Skeletal muscle satellite cell (primary cell): ENCODE data around the gene CCDC102A.

Experiments used
- H3K27me3 ChIP-seq: 2 replicates; pipeline ENCODE4 v1.7.0; 2013; ENCODE audit warnings: low read length; ENCODE audit not compliant: control insufficient read depth, insufficient read depth
- H3K36me3 ChIP-seq: 2 replicates; pipeline ENCODE4 v1.7.0; 2013; ENCODE audit warnings: mild to moderate bottlenecking, control low read depth, low read length; ENCODE audit not compliant: insufficient read depth
- H3K4me1 ChIP-seq: 2 replicates; pipeline ENCODE4 v1.7.0; 2013; ENCODE audit warnings: low read length; ENCODE audit not compliant: control insufficient read depth, insufficient read depth
- H3K4me2 ChIP-seq: 2 replicates; pipeline ENCODE4 v1.7.0; 2013; ENCODE audit warnings: mild to moderate bottlenecking, low read length
- H3K4me3 ChIP-seq: 2 replicates; pipeline ENCODE4 v1.7.0; 2013; ENCODE audit warnings: low read length
- H3K9ac ChIP-seq: 2 replicates; pipeline ENCODE4 v1.7.0; 2013; ENCODE audit warnings: mild to moderate bottlenecking, low read depth, low read length, moderate library complexity
- H3K9me3 ChIP-seq: replicated peaks from 2 replicates; pipeline ENCODE4 v1.7.0; 2013; ENCODE audit warnings: mild to moderate bottlenecking, control low read depth, low read length

CCDC102A gene

DNA sequence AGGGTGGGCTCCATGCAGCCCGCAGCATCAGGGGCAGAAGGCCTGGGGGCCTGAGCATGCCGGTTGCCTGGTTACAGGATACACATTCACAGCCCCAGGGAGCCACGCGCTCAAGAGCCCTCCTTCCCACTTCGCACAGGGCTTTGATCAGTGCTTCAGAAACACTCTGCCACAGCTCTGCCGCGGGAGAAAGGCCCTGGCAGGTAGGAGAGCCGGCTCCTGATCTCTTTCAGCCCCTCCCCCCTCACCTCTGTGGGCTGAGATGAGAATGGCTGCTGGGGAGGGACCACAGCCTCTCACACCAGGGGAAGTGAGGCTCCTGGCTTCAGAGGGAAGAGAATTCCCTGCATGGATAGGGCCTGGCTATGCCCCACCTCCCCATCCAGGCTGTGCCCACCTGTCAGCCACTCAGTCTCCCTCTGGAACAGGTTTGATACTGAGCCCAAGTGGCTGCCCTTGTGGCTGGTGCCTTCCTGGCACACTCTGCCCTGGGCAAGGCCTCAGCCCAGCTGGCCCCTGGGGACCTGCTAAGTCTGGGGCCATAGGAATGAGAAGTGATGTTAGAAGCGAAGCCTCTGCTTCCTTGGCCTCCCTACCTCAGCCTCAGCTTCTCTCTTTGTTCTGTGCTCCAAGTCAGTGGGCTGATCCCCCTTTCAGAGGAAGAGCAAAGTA, 58.7 kb downstream of the CCDC102A start:
- Histone ChIP-seq H3K4me1 (peaks cover 25% of the 10 kb centered on the region), H3K4me3 (no peak overlapping the region), H3K9ac (no peak overlapping the region), H3K36me3 (peaks cover 19% of the 10 kb centered on the region), H3K4me2 (no peak overlapping the region), H3K9me3 (no peaks in the 10 kb centered on the region), H3K27me3 (no peaks in the 10 kb centered on the region)

DNA sequence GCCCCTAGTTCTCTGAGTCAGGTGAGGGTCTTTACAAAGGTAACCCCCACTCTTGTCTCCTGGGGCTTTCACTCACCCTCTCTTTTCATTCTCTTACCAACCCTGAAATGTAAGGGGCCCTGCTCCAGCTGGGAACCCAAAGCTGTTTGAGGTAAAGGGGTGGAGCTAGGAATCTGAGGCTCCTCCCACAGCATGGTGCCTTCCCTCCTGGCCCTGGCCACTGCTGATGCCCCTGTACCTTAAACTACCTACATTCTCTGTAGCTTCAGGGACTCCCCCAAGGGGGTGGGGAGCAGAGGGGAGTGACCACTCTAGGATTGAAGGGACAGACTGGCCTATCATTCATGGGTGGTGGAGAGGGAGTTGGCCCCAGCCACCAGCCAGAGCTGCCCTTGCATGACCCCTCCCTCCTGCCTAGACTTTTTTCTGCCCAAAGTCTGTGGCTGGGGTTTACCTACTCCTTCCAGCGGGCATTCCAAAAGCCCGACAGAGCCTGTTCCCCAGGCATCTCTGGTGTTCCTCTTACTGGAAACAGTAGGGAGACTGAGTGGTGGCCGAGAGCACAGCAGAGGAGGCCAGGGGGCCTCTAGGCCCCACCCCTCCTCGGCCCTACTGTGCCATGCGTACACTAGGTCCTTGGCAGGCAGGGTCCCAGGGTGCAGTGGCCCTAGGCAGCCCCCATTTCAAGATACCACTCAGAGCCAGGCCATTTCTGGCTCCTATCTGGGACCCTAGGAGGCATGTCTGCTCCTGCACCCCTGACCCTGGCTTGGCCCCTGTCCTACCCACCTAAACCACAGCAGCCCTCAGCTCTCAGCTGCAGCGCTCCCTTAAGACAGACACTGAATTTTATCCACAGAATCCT, 59.6 kb downstream of the CCDC102A start:
- Histone ChIP-seq H3K27me3 (no peaks in the 10 kb centered on the region), H3K9me3 (no peaks in the 10 kb centered on the region), H3K9ac (no peak overlapping the region), H3K4me3 (no peak overlapping the region), H3K36me3 (peaks cover 28% of the 10 kb centered on the region), H3K4me1 (peaks cover 25% of the 10 kb centered on the region), H3K4me2 (no peak overlapping the region)

- Histone ChIP-seq H3K36me3 (peaks cover 35% of the 10 kb centered on the region), H3K4me3 (no peak overlapping the region), H3K4me1 (peaks cover 25% of the 10 kb centered on the region), H3K9ac (no peak overlapping the region), H3K9me3 (no peaks in the 10 kb centered on the region), H3K4me2 (no peak overlapping the region), H3K27me3 (no peaks in the 10 kb centered on the region)
Observed at GRCh38 chr16:57475711-57476339, 60.5 kb downstream of the CCDC102A start.

- H3K36me3 ChIP-seq = peaks cover 44% of the 10 kb centered on the region
- peaks cover 23% of the 10 kb centered on the region for H3K4me1 ChIP-seq
- no peak overlapping the region for H3K4me2 ChIP-seq
- no peak overlapping the region for H3K9ac ChIP-seq
- no peak overlapping the region for H3K4me3 ChIP-seq
- H3K9me3 ChIP-seq = no peaks in the 10 kb centered on the region
- no peaks in the 10 kb centered on the region for H3K27me3 ChIP-seq
Observed at GRCh38 chr16:57474671-57475661, 61.4 kb downstream of the CCDC102A start.

- H3K9me3 ChIP-seq = no peaks in the 10 kb centered on the region
- H3K27me3 ChIP-seq = no peaks in the 10 kb centered on the region
- H3K4me2 ChIP-seq = no peak overlapping the region
- H3K9ac ChIP-seq = no peak overlapping the region
- no peak overlapping the region for H3K4me3 ChIP-seq
- peaks cover 12% of the 10 kb centered on the region for H3K4me1 ChIP-seq
- peaks cover 55% of the 10 kb centered on the region for H3K36me3 ChIP-seq
Observed at GRCh38 chr16:57473906-57474305, 62.5 kb downstream of the CCDC102A start.

GRCh38 chr16:57473176-57473840, 63.1 kb downstream of the CCDC102A start:
- Histone ChIP-seq H3K4me2 (no peak overlapping the region), H3K4me1 (peaks cover 6% of the 10 kb centered on the region), H3K27me3 (no peaks in the 10 kb centered on the region), H3K36me3 (peaks cover 61% of the 10 kb centered on the region), H3K4me3 (no peak overlapping the region), H3K9ac (no peak overlapping the region), H3K9me3 (no peaks in the 10 kb centered on the region)

- Histone ChIP-seq H3K27me3 (no peaks in the 10 kb centered on the region), H3K9me3 (no peaks in the 10 kb centered on the region), H3K4me1 (peaks cover 5% of the 10 kb centered on the region), H3K4me2 (no peak overlapping the region), H3K4me3 (no peak overlapping the region), H3K36me3 (peaks cover 67% of the 10 kb centered on the region), H3K9ac (no peak overlapping the region)
Observed at GRCh38 chr16:57472665-57473060, 63.7 kb downstream of the CCDC102A start.

DNA sequence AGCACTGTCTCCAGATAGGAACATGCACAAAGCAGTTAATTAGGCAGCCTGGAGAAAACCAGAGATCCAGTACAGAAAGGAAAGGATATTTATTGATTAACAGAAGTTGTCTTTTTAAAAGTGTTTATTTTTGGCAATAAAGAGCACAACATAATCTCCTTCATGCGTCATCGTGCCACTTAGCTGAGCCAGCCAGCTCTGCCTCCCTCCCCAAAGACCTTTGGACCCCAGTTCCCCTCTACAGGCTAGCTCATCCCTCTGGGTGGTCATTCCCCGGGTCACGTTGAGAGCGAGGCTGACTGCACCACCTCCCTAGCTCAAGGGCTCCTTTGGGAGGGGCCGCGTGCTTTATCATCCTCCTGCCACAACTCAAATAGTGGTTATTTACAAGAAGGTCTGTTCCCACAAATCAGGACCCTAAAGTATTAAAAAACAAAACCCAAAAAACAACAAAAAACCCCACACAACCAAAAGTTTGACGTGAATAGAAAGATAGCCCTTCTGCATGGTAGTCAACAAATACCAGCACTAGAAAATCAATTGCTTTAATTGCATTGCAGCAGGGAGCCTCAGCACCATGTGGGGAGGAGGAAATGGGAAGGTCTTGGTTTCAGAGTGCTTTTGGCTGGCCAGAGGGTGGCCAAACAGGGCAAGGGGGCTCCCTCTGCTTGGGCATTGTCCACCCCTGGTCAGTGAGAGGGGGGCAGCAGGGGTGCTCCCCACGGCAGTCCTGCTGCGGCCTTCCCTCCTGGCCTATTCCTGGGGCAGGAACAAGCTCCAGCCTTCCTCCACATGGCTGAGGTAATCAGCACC, 64.3 kb downstream of the CCDC102A start:
- Histone ChIP-seq H3K36me3 (peaks cover 72% of the 10 kb centered on the region), H3K4me1 (peaks cover 5% of the 10 kb centered on the region), H3K27me3 (no peaks in the 10 kb centered on the region), H3K4me2 (no peak overlapping the region), H3K9ac (no peak overlapping the region), H3K9me3 (no peaks in the 10 kb centered on the region), H3K4me3 (no peak overlapping the region)

DNA sequence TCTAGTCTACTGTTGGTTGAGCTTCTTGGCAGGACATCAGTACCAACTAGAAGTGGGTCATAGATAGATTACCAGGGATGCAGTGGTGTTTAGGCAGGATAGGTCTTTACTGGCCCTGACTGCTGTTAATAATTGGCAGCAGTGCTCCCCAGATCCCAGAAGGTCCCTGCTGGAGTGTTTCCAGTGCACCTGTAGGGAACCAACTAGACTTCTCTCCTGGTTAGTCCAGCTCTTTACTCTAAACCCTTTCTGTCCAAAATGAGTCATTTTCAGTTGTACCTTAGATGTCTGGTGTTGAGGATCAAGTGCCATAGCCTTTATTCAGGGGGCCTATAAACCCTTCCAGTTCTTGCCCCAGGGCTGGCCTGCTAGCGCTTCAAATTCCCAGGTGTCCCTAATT, 65.2 kb downstream of the CCDC102A start:
- Histone ChIP-seq H3K4me1 (peaks cover 5% of the 10 kb centered on the region), H3K27me3 (no peaks in the 10 kb centered on the region), H3K9me3 (no peaks in the 10 kb centered on the region), H3K36me3 (peaks cover 77% of the 10 kb centered on the region), H3K4me2 (no peak overlapping the region), H3K4me3 (no peak overlapping the region), H3K9ac (no peak overlapping the region)

- no peak overlapping the region for H3K4me3 ChIP-seq
- no peak overlapping the region for H3K9ac ChIP-seq
- H3K4me1 ChIP-seq = peaks cover 5% of the 10 kb centered on the region
- H3K36me3 ChIP-seq = peaks cover 82% of the 10 kb centered on the region
- no peaks in the 10 kb centered on the region for H3K9me3 ChIP-seq
- no peak overlapping the region for H3K4me2 ChIP-seq
- no peaks in the 10 kb centered on the region for H3K27me3 ChIP-seq
Observed at GRCh38 chr16:57470711-57471110, 65.7 kb downstream of the CCDC102A start.
